Activated T-helper 1 cell treated with anti-CD3 and anti-CD28 coated beads, Interleukin-12 subunit alpha, Interleukin-12 subunit beta, Interleukin-2, Interleukin-4 antibody, amounts not matched to agents 30 ng/mL and 10 ng/mL and 1 ng/mL, durations not matched to agents 14 hours and 24 hours and 36 hours (primary cell): ENCODE measurements around the gene DISP3. TPM values are rescaled to one million over a fixed set of nuclear protein-coding genes. Genes with fewer than 3 reads are reported as not detected.

Experiments
- DNase-seq: peaks from one replicate; pipeline ENCODE4 v3.0.0; 2021; ENCODE audit warnings: low spot score
- H3K27ac Mint-ChIP-seq: one replicate; pipeline ENCODE4 v1.8.0; 2021; ENCODE audit warnings: mild to moderate bottlenecking, mixed read lengths
- H3K27me3 Mint-ChIP-seq: one replicate; pipeline ENCODE4 v1.8.0; 2022; ENCODE audit warnings: mild to moderate bottlenecking, moderate library complexity, mixed read lengths; ENCODE audit not compliant: insufficient read depth
- H3K36me3 Mint-ChIP-seq: one replicate; pipeline ENCODE4 v1.8.0; 2021; ENCODE audit warnings: low read depth, mixed read lengths
- H3K4me1 Mint-ChIP-seq: one replicate; pipeline ENCODE4 v1.8.0; 2021; ENCODE audit warnings: low read depth, mixed read lengths
- H3K4me3 Mint-ChIP-seq: one replicate; pipeline ENCODE4 v1.8.0; 2021; ENCODE audit warnings: mild to moderate bottlenecking, moderate library complexity, mixed read lengths
- H3K9me3 Mint-ChIP-seq: one replicate; pipeline ENCODE4 v1.8.0; 2021; ENCODE audit warnings: mixed read lengths
- intact Hi-C: fragments of 100-400 bp; cut with micrococcal nuclease; formaldehyde crosslinking; loops from one replicate; pipeline ENCODE4 v1.15.1; 2024
- total RNA-seq: library from RNA; stranded (reverse); gene quantifications from 2 replicates; pipeline ENCODE4 v1.2.3, GENCODE V29; 2022

The DISP3 gene
- total RNA-seq, 1 donor from 2014 or later, result 0.41 TPM

DNA sequence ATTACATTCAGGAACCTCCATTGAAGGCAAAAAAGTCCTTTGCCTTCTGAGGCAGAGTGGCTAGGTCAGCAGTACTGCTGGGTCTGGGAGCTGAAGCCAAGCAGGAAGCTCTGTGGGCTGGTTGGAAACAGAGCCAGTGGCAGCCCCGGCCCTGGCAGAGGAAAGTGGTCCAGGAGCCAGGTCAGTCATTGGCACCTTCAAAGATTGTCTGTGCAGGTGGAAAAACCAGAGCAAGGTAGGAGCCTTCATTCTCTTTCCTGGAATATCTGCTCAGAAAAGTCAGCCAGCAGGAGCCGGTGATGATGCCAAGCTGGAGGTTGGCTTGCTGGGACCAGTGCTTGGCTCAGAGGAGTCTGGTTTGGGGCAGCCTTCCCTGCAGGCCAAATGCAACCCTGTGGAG lies 12.5 kb upstream of the DISP3 start:
- peaks cover 5% of the 10 kb centered on the region for H3K27me3 Mint-ChIP-seq
- no peak for DNase-seq
- H3K9me3 Mint-ChIP-seq, result no peaks in the 10 kb centered on the region
- intact Hi-C loops, result no loop called here
- H3K27ac Mint-ChIP-seq, result no peak overlapping the region
- H3K4me1 Mint-ChIP-seq, result no peaks in the 10 kb centered on the region
- H3K36me3 Mint-ChIP-seq, result no peaks in the 10 kb centered on the region
- H3K4me3 Mint-ChIP-seq, result no peak overlapping the region

- Mint-ChIP-seq H3K9me3 (no peaks in the 10 kb centered on the region), H3K27me3 (peaks cover 5% of the 10 kb centered on the region), H3K4me1 (no peaks in the 10 kb centered on the region), H3K27ac (no peak overlapping the region), H3K36me3 (no peaks in the 10 kb centered on the region), H3K4me3 (no peak overlapping the region)
- no peak for DNase-seq
- intact Hi-C loops, result no loop called here
Measured at GRCh38 chr1:11468878-11469277, 10.1 kb upstream of the DISP3 start.

DNA sequence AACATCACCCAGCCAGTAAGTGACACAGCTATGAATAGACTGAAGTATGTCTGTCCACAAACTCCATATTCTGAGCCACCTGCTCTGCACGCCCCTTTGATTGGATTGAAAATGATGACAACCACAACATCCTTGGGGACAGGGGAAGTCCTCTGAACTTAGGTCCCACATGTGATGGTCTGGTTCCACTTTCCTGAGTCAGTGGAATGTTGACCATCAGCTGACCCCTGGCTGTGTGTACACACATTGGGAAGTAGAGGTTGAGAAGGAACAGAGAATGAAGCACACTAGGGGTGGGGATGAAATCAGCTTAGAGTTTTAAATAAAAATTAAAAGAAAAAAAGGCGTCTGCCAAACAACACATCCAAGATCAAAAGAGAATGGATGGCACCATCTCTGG lies 8.0 kb upstream of the DISP3 start:
- no peaks in the 10 kb centered on the region for H3K9me3 Mint-ChIP-seq
- H3K27me3 Mint-ChIP-seq, result peaks cover 8% of the 10 kb centered on the region
- no peak overlapping the region for H3K4me3 Mint-ChIP-seq
- no peaks in the 10 kb centered on the region for H3K36me3 Mint-ChIP-seq
- H3K4me1 Mint-ChIP-seq, result no peaks in the 10 kb centered on the region
- intact Hi-C loops, result loop anchor here (10.0 kb wide), 1 partner anchor 254 kb away; no protein-coding TSS in a partner anchor
- H3K27ac Mint-ChIP-seq, result no peak overlapping the region
- no peak for DNase-seq

DNA sequence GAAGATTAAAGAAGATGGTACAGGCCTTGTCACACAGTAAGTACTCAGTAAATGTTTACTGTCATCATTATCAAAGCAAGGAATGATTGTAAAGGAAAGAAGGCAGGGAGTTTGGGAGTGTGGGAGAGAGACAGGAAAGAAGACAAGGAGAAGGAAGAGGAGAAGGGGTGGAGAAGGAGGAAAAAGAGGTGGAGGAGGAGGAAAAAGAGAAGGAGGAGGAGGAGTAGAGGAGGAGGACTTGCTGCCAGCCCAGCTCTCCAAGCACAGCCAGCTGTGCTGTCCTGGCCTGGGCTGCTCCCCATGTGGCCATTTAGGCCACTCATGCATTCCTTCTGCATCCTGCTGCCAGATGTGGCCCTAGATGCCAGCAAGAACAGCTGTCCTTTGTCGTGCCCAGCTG lies 7.5 kb upstream of the DISP3 start:
- intact Hi-C loops, result loop anchor here (10.0 kb wide), 1 partner anchor 253 kb away; no protein-coding TSS in a partner anchor
- DNase-seq, result no peak
- H3K27me3 Mint-ChIP-seq, result peaks cover 8% of the 10 kb centered on the region

GRCh38 chr1:11472284-11472683 lies 6.7 kb upstream of the DISP3 start:
- Mint-ChIP-seq H3K27ac (no peak overlapping the region), H3K27me3 (peaks cover 11% of the 10 kb centered on the region), H3K9me3 (no peaks in the 10 kb centered on the region), H3K4me3 (no peak overlapping the region), H3K4me1 (no peaks in the 10 kb centered on the region), H3K36me3 (no peaks in the 10 kb centered on the region)
- intact Hi-C loops, result loop anchor here (10.0 kb wide), 1 partner anchor 253 kb away; no protein-coding TSS in a partner anchor
- no peak for DNase-seq

More for the DNA sequence above, 7.5 kb upstream of the DISP3 start:
- Mint-ChIP-seq H3K4me1 (no peaks in the 10 kb centered on the region), H3K27ac (no peak overlapping the region), H3K9me3 (no peaks in the 10 kb centered on the region), H3K36me3 (no peaks in the 10 kb centered on the region), H3K4me3 (no peak overlapping the region)

DNA sequence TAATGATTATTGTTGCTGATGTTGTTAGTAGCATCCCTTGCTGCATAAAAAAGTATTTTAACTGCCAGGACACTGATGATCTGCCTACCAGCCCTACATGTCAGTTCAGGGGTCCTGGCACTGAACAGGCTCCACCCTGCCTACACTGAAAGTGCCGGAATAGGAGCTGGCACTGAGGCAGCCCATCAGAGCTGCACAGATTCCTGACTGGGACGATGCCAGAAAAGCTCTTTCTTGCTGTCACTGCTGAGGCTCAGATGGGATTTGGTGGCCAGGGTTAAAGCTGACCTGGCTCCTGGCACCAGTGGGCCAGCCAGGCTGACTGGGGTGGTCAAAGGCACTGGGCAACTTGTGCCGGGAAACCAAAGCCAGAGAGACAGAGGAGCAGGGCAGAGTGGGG lies 6.2 kb upstream of the DISP3 start:
- no peaks in the 10 kb centered on the region for H3K9me3 Mint-ChIP-seq
- no peak overlapping the region for H3K27ac Mint-ChIP-seq
- intact Hi-C loops, result loop anchor here (10.0 kb wide), 1 partner anchor 252 kb away; no protein-coding TSS in a partner anchor
- H3K27me3 Mint-ChIP-seq, result peaks cover 15% of the 10 kb centered on the region
- H3K36me3 Mint-ChIP-seq, result peaks cover under 1% of the 10 kb centered on the region
- H3K4me1 Mint-ChIP-seq, result no peaks in the 10 kb centered on the region
- no peak overlapping the region for H3K4me3 Mint-ChIP-seq
- no peak for DNase-seq

GRCh38 chr1:11473491-11474034 lies 5.4 kb upstream of the DISP3 start:
- H3K9me3 Mint-ChIP-seq, result no peaks in the 10 kb centered on the region
- peaks cover 1% of the 10 kb centered on the region for H3K36me3 Mint-ChIP-seq
- intact Hi-C loops, result loop anchor here (10.0 kb wide), 1 partner anchor 251 kb away; no protein-coding TSS in a partner anchor
- H3K27ac Mint-ChIP-seq, result no peak overlapping the region
- H3K27me3 Mint-ChIP-seq, result peaks cover 21% of the 10 kb centered on the region
- H3K4me3 Mint-ChIP-seq, result no peak overlapping the region
- DNase-seq, result no peak
- H3K4me1 Mint-ChIP-seq, result no peaks in the 10 kb centered on the region

DNA sequence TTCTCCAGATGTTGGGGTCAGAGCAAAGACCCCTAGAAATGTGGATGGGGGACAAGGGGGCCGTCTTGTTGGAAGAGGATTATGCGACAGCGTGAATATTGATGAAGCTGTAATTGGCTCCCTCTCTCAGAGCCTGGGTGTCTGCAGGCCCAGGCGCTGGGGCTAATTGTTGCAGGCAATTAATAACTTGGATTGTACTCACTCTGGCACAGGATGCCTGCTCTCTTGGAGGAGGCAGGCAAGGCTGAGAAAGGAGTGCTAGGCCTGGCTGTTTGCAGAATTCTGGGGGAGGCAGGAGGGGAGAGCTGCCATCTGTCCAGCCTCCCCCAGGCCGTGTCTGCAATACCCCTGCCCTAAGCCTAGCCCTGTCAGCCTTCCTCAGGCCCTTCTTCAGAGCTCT lies 4.1 kb upstream of the DISP3 start:
- intact Hi-C loops, result loop anchor here (5.0 to 10.0 kb wide), 3 partner anchors 93 to 250 kb away; no protein-coding TSS in a partner anchor
- Mint-ChIP-seq H3K27me3 (peaks cover 19% of the 10 kb centered on the region), H3K36me3 (peaks cover 1% of the 10 kb centered on the region), H3K4me3 (no peak overlapping the region), H3K4me1 (no peaks in the 10 kb centered on the region), H3K27ac (no peak overlapping the region), H3K9me3 (no peaks in the 10 kb centered on the region)
- DNase-seq, result no peak

DNA sequence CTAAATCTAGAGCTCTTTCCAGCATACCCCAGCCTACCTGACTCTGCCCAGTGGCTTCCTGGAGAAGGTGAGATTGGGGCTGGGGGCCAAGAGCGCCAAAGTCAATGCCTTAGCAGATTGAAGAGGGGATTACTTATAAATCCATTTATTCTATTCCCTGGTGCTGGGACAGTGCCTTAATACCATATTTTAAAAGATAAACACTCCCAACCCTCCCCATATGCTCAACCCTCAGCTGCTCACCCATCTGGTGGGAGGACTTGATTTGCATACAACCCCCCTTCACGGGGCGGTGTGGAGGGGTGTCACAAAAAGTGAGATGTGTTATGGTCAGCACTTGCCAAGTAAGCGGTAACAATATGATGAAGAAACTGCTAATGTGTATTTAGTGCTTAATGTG lies 3.2 kb upstream of the DISP3 start:
- Mint-ChIP-seq H3K9me3 (no peaks in the 10 kb centered on the region), H3K27me3 (peaks cover 27% of the 10 kb centered on the region), H3K4me1 (peaks cover 5% of the 10 kb centered on the region), H3K4me3 (no peak overlapping the region), H3K36me3 (peaks cover 1% of the 10 kb centered on the region), H3K27ac (no peak overlapping the region)
- intact Hi-C loops, result loop anchor here (5.0 to 10.0 kb wide), 3 partner anchors 93 to 249 kb away; no protein-coding TSS in a partner anchor
- DNase-seq, result no peak

DNA sequence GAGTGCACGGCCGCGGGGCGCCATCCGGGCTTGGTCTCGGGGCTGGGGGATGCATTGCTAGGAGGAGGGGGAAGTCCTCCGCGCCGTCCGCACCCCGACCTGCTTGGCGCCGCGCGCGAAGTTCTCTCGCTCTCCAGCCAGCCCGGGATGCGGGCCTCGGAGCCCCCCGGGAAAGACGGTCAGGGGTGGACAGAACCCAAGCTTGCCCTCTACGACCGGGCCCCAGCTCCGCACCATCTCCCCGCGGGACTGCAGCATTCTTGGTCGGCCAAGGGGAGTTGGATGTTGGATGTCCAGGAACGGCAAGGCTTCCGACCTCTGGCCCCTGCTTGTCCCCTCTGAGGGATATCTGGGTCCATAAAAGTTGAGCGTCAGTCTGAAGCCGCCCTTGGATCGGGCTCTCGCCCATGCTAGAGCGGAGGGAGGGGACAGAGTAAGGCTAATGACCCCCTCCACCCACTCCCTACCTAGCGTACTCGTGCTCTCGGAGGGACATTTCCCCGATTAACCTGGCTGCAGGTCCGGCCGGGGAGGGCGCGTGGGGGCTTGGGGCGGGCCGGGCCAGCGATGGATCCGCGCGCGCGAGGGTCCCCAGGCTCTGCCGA lies 522 bp downstream of the DISP3 start:
- no peak for DNase-seq
- Mint-ChIP-seq H3K36me3 (peaks cover 1% of the 10 kb centered on the region), H3K27me3 (peaks cover 33% of the 10 kb centered on the region), H3K4me1 (peaks cover 5% of the 10 kb centered on the region), H3K9me3 (no peaks in the 10 kb centered on the region), H3K4me3 (no peak overlapping the region), H3K27ac (no peak overlapping the region)
- intact Hi-C loops, result loop anchor here (5.0 to 10.0 kb wide), 3 partner anchors 97 to 245 kb away; no protein-coding TSS in a partner anchor

- peaks cover 5% of the 10 kb centered on the region for H3K4me1 Mint-ChIP-seq
- intact Hi-C loops, result no loop called here
- no peak overlapping the region for H3K4me3 Mint-ChIP-seq
- H3K9me3 Mint-ChIP-seq, result no peaks in the 10 kb centered on the region
- peaks cover 1% of the 10 kb centered on the region for H3K36me3 Mint-ChIP-seq
- DNase-seq, result no peak
- H3K27ac Mint-ChIP-seq, result no peak overlapping the region
- H3K27me3 Mint-ChIP-seq, result peaks cover 31% of the 10 kb centered on the region
Measured at GRCh38 chr1:11481019-11481418, 2.1 kb downstream of the DISP3 start.

DNA sequence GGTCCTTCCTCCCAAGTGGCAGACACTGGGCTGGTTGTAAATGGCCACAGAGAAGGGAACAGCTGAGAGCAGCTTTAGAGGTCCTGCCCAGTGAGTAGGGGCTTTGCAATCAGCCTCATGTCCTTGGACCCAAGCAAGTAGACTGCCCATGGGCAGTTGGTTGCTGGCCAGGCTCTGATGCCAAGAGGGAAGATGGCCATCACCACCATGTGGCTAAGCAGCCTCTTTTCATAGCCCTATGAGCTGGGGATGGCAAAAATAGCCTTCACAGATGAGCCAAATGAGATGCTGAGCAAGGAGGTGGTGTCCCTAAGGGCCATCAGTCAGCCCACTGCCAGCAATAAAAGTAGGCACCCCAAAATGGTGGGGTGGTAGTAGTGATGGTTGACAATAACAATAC lies 3.2 kb downstream of the DISP3 start:
- no peak for DNase-seq
- Mint-ChIP-seq H3K27me3 (peaks cover 27% of the 10 kb centered on the region), H3K27ac (no peak overlapping the region), H3K4me1 (peaks cover 5% of the 10 kb centered on the region), H3K36me3 (peaks cover 1% of the 10 kb centered on the region), H3K4me3 (no peak overlapping the region), H3K9me3 (no peaks in the 10 kb centered on the region)
- intact Hi-C loops, result no loop called here

GRCh38 chr1:11482701-11483479 lies 3.9 kb downstream of the DISP3 start:
- H3K27ac Mint-ChIP-seq, result no peak overlapping the region
- intact Hi-C loops, result no loop called here
- DNase-seq, result no peak
- peaks cover 22% of the 10 kb centered on the region for H3K27me3 Mint-ChIP-seq
- H3K36me3 Mint-ChIP-seq, result no peaks in the 10 kb centered on the region
- no peaks in the 10 kb centered on the region for H3K9me3 Mint-ChIP-seq
- H3K4me3 Mint-ChIP-seq, result no peak overlapping the region
- H3K4me1 Mint-ChIP-seq, result peaks cover 5% of the 10 kb centered on the region
